HUES48 (cell line): ENCODE data around the gene EVX1.
A peak's percentile ranks its signal among the peaks of the same experiment; 100 is the strongest.

Experiments
- H3K27ac ChIP-seq: one replicate; pipeline ENCODE4 v1.7.0; 2013; ENCODE audit warnings: low read depth, low read length, inconsistent platforms
- H3K27me3 ChIP-seq: 2 replicates; pipeline ENCODE4 v1.6.1; 2013; ENCODE audit warnings: mild to moderate bottlenecking, low read length; ENCODE audit not compliant: control insufficient read depth, insufficient read depth
- H3K36me3 ChIP-seq: 2 replicates; pipeline ENCODE4 v1.6.1; 2013; ENCODE audit warnings: low read length; ENCODE audit not compliant: control insufficient read depth, insufficient read depth
- H3K4me1 ChIP-seq: 2 replicates; pipeline ENCODE4 v1.6.1; 2013; ENCODE audit warnings: mild to moderate bottlenecking, low read length; ENCODE audit not compliant: control insufficient read depth, insufficient read depth
- H3K4me3 ChIP-seq: 2 replicates; pipeline ENCODE4 v1.5.1; 2013; ENCODE audit warnings: mild to moderate bottlenecking, low read depth, low read length
- H3K9ac ChIP-seq: 2 replicates; pipeline ENCODE4 v1.6.1; 2013; ENCODE audit warnings: mild to moderate bottlenecking, low read depth, low read length, moderate library complexity
- H3K9me3 ChIP-seq: 2 replicates; pipeline ENCODE4 v1.6.1; 2013; ENCODE audit warnings: low read length; ENCODE audit not compliant: control insufficient read depth, insufficient read depth

The EVX1 gene

GRCh38 chr7:27247452-27248426, 5.1 kb downstream of the EVX1 start:
- H3K4me1 ChIP-seq = peaks cover 38% of the 10 kb centered on the region
- no peaks in the 10 kb centered on the region for H3K36me3 ChIP-seq
- H3K9me3 ChIP-seq = no peaks in the 10 kb centered on the region
- H3K27me3 ChIP-seq = peaks cover 100% of the 10 kb centered on the region
- no peak overlapping the region for H3K27ac ChIP-seq
- no peak overlapping the region for H3K4me3 ChIP-seq
- no peak overlapping the region for H3K9ac ChIP-seq

GRCh38 chr7:27248427-27248806, 5.8 kb downstream of the EVX1 start:
- Histone ChIP-seq H3K4me3 (no peak overlapping the region), H3K9ac (no peak overlapping the region), H3K27me3 (peaks cover 100% of the 10 kb centered on the region), H3K4me1 (peaks cover 33% of the 10 kb centered on the region), H3K36me3 (no peaks in the 10 kb centered on the region), H3K9me3 (no peaks in the 10 kb centered on the region), H3K27ac (no peak overlapping the region)

GRCh38 chr7:27248911-27249723, 6.5 kb downstream of the EVX1 start:
- Histone ChIP-seq H3K4me1 (peaks cover 28% of the 10 kb centered on the region), H3K27ac (no peak overlapping the region), H3K9me3 (no peaks in the 10 kb centered on the region), H3K9ac (no peak overlapping the region), H3K27me3 (peaks cover 100% of the 10 kb centered on the region), H3K4me3 (no peak overlapping the region), H3K36me3 (no peaks in the 10 kb centered on the region)

- H3K9ac ChIP-seq = no peak overlapping the region
- no peak overlapping the region for H3K27ac ChIP-seq
- H3K4me3 ChIP-seq = no peak overlapping the region
- H3K27me3 ChIP-seq = peaks cover 100% of the 10 kb centered on the region
- H3K36me3 ChIP-seq = no peaks in the 10 kb centered on the region
- H3K9me3 ChIP-seq = no peaks in the 10 kb centered on the region
- H3K4me1 ChIP-seq = peaks cover 25% of the 10 kb centered on the region
Observed at GRCh38 chr7:27249724-27250556, 7.3 kb downstream of the EVX1 start.

GRCh38 chr7:27250557-27251070, 8.0 kb downstream of the EVX1 start:
- peaks cover 18% of the 10 kb centered on the region for H3K4me1 ChIP-seq
- no peak overlapping the region for H3K4me3 ChIP-seq
- no peak overlapping the region for H3K9ac ChIP-seq
- no peak overlapping the region for H3K27ac ChIP-seq
- no peaks in the 10 kb centered on the region for H3K9me3 ChIP-seq
- H3K27me3 ChIP-seq = peaks cover 99% of the 10 kb centered on the region
- H3K36me3 ChIP-seq = no peaks in the 10 kb centered on the region

GRCh38 chr7:27251136-27251651, 8.6 kb downstream of the EVX1 start:
- Histone ChIP-seq H3K9ac (no peak overlapping the region), H3K36me3 (no peaks in the 10 kb centered on the region), H3K27ac (no peak overlapping the region), H3K4me3 (peak overlapping the region; percentile 36; the same call in 1 of the 2 replicates), H3K27me3 (peaks cover 98% of the 10 kb centered on the region), H3K4me1 (peaks cover 16% of the 10 kb centered on the region), H3K9me3 (no peaks in the 10 kb centered on the region)

- Histone ChIP-seq H3K27ac (no peak overlapping the region), H3K27me3 (peaks cover 98% of the 10 kb centered on the region), H3K4me1 (peaks cover 13% of the 10 kb centered on the region), H3K36me3 (no peaks in the 10 kb centered on the region), H3K9me3 (no peaks in the 10 kb centered on the region), H3K9ac (no peak overlapping the region), H3K4me3 (peak overlapping the region; percentile 36)
Observed at GRCh38 chr7:27251652-27252590, 9.3 kb downstream of the EVX1 start.

GRCh38 chr7:27254625-27255024, 12.0 kb downstream of the EVX1 start:
- no peak overlapping the region for H3K27ac ChIP-seq
- H3K36me3 ChIP-seq = no peaks in the 10 kb centered on the region
- no peak overlapping the region for H3K9ac ChIP-seq
- peaks cover 13% of the 10 kb centered on the region for H3K4me1 ChIP-seq
- H3K9me3 ChIP-seq = no peaks in the 10 kb centered on the region
- H3K4me3 ChIP-seq = no peak overlapping the region
- H3K27me3 ChIP-seq = peaks cover 82% of the 10 kb centered on the region

GRCh38 chr7:27260211-27260610, 17.6 kb downstream of the EVX1 start:
- Histone ChIP-seq H3K4me3 (no peak overlapping the region), H3K27me3 (peaks cover 27% of the 10 kb centered on the region), H3K27ac (no peak overlapping the region), H3K4me1 (no peaks in the 10 kb centered on the region), H3K9me3 (no peaks in the 10 kb centered on the region), H3K36me3 (no peaks in the 10 kb centered on the region), H3K9ac (no peak overlapping the region)
